ENCODE data around the gene ZC3H12A.
"Not testable (repeated sequence)": the region's sequence is repeated elsewhere in the genome, so short reads cannot be mapped to it uniquely, and the experiment has no call there.

ZC3H12A gene

DNA sequence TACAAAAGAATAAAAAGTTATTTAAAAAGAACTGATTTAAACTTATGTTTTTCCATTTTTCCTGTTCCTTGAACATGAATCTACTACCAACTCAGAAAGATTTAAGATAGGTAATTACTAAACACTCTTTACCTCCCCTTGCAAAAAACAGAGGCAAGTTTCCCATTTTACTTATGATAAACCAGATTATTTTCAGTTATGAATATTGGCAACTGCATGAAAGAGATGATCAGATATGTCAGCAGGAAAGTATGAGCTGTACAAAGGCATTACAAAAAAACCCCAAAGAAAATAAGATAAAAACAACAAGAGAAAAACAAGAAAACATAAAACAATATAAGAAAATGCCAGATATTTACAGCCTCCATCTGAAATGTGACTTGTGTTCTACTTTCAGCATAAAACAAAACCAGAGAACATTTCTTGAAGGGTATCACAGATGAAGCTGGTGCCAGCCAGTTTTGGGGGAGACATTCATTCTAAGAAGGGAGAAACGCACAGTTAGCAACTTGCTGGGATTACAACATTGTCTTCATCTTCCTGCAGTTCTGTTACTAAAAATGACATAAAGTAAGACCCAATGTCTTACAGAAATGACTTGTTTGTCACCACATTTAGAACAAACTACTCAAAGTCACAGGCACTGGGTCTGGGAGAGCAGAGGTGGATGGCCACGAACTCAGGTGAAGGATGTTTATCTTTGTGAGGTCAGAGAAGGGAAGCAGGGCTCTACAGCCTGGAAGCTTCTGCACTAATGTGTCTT lies 19.1 kb downstream of the ZC3H12A start:
- DNase-seq (ENCODE audit: low spot score in 2 of 2) (no peak), ATAC-seq (ENCODE audit: low read depth) (no peak)
- Mint-ChIP-seq H3K27ac (peak overlapping the region; percentile 73), H3K27me3 (no peaks in the 10 kb centered on the region), H3K4me1 (peaks cover 2% of the 10 kb centered on the region), H3K4me3 (no peak overlapping the region), H3K36me3 (peaks cover 20% of the 10 kb centered on the region), H3K9me3 (no peaks in the 10 kb centered on the region)

GRCh38 chr1:37495875-37496274 lies 21.5 kb downstream of the ZC3H12A start:
- DNase-seq (ENCODE audit: low spot score in 2 of 2) (no peak), ATAC-seq (ENCODE audit: low read depth) (no peak)
- Mint-ChIP-seq H3K4me1 (no peaks in the 10 kb centered on the region), H3K4me3 (no peak overlapping the region), H3K27me3 (no peaks in the 10 kb centered on the region), H3K9me3 (no peaks in the 10 kb centered on the region), H3K27ac (no peak overlapping the region), H3K36me3 (peaks cover 19% of the 10 kb centered on the region)

DNA sequence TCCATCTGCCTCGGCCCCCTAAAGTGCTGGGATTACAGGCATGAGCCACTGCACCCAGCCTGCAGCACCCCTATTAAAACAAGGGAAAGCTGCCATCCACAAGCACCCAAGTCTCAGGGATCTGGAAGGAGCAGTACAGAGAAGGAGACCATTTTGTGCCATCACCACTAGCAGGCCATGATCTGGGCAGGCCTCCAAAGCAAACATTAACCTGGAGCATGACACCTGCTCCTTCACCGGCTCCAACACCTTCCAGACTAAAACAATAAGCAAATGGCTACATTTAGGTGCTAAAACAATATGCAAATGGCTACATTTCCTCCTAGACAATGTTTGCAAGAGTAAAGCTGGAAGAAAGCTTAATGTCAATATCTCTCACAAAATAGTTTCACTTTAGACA lies 23.5 kb downstream of the ZC3H12A start:
- no peak for ATAC-seq (ENCODE audit: low read depth)
- peaks cover 29% of the 10 kb centered on the region for H3K36me3 Mint-ChIP-seq

DNA sequence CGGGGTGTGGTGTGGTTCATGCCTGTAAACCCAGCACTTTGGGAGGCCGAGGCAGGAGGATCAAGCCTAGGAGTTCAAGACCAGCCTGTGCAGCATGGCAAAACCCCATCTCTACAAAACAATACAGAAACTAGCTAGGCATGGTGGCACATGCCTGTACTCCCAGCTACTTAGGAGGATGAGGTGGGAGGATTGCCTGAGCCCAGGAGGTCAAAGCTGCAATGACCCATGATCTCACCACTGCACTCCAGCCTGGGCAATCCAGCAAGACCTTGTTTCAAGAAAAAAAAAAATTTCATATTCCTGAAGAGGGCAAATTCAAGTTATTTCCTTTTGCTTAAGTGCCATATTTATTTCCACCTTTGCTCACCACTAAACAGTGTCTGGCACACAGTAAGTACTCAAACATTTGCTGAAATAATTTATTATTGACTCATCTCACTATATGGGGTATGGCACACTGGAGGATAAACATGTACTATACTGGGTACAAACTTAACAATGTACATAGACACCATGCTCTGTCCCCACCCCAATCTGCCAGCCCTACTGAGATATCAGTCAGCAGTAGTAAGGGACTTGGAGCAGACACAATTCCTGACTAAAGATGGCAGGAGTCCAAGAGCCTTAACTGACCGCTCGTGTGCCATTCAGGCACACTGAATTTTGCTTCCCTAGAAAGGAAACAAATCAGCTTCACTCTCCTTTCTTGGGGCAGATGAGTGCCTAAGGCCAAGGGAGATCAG lies 24.7 kb downstream of the ZC3H12A start:
- no peak overlapping the region for H3K4me3 Mint-ChIP-seq
- no peaks in the 10 kb centered on the region for H3K9me3 Mint-ChIP-seq
- ATAC-seq (ENCODE audit: low read depth) (no peak), DNase-seq (ENCODE audit: low spot score in 2 of 2) (no peak)
- H3K4me1 Mint-ChIP-seq: no peaks in the 10 kb centered on the region
- H3K36me3 Mint-ChIP-seq: peaks cover 20% of the 10 kb centered on the region
- no peaks in the 10 kb centered on the region for H3K27me3 Mint-ChIP-seq
- no peak overlapping the region for H3K27ac Mint-ChIP-seq

More for the DNA sequence above, 23.5 kb downstream of the ZC3H12A start:
- H3K4me3 Mint-ChIP-seq: no peak overlapping the region
- H3K4me1 Mint-ChIP-seq: no peaks in the 10 kb centered on the region
- H3K9me3 Mint-ChIP-seq: no peaks in the 10 kb centered on the region
- no peaks in the 10 kb centered on the region for H3K27me3 Mint-ChIP-seq
- no peak overlapping the region for H3K27ac Mint-ChIP-seq
- no peak for DNase-seq (ENCODE audit: low spot score in 2 of 2)

GRCh38 chr1:37501661-37502060 lies 27.3 kb downstream of the ZC3H12A start:
- peaks cover 25% of the 10 kb centered on the region for H3K36me3 Mint-ChIP-seq
- no peak overlapping the region for H3K4me3 Mint-ChIP-seq

GRCh38 chr1:37502104-37502503 lies 27.7 kb downstream of the ZC3H12A start:
- ATAC-seq (ENCODE audit: low read depth): no peak
- Mint-ChIP-seq H3K27ac (no peak overlapping the region), H3K36me3 (peaks cover 25% of the 10 kb centered on the region)

More at GRCh38 chr1:37501661-37502060, 27.3 kb downstream of the ZC3H12A start:
- no peak overlapping the region for H3K27ac Mint-ChIP-seq
- DNase-seq (ENCODE audit: low spot score in 2 of 2) (no peak), ATAC-seq (ENCODE audit: low read depth) (no peak)
- H3K9me3 Mint-ChIP-seq: no peaks in the 10 kb centered on the region
- no peaks in the 10 kb centered on the region for H3K27me3 Mint-ChIP-seq
- peaks cover 2% of the 10 kb centered on the region for H3K4me1 Mint-ChIP-seq

DNA sequence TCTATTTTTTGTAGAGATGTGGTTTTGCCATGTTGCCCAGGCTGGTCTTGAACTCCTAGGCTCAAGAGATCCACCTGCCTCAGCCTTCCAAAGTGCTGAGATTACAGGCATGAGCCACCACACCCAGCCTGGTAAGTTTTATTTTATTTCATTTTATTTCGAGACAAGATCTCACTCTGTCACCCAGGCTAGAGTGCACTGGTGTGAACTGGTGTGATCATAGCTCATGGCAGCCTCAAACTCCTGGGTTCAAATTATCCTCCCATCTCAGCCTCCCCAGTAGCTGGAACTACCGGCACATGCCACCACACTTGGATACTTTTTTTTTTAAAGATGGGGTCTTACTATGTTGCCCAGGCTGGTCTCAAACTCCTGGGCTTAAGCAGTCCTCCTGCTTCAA lies 28.4 kb downstream of the ZC3H12A start:
- H3K27me3 Mint-ChIP-seq; H3K27ac Mint-ChIP-seq; H3K4me1 Mint-ChIP-seq; DNase-seq (ENCODE audit: low spot score in 2 of 2); ATAC-seq (ENCODE audit: low read depth); H3K4me3 Mint-ChIP-seq; H3K9me3 Mint-ChIP-seq: not testable (repeated sequence)
- H3K36me3 Mint-ChIP-seq: peaks cover 27% of the 10 kb centered on the region

More at GRCh38 chr1:37502104-37502503, 27.7 kb downstream of the ZC3H12A start:
- H3K4me1 Mint-ChIP-seq: peaks cover 2% of the 10 kb centered on the region
- H3K4me3 Mint-ChIP-seq: no peak overlapping the region
- H3K27me3 Mint-ChIP-seq: no peaks in the 10 kb centered on the region
- H3K9me3 Mint-ChIP-seq: no peaks in the 10 kb centered on the region
- no peak for DNase-seq (ENCODE audit: low spot score in 2 of 2)

GRCh38 chr1:37506740-37507139 lies 32.4 kb downstream of the ZC3H12A start:
- DNase-seq (ENCODE audit: low spot score in 2 of 2): no peak
- H3K27me3 Mint-ChIP-seq: no peaks in the 10 kb centered on the region
- peaks cover 19% of the 10 kb centered on the region for H3K36me3 Mint-ChIP-seq
- peak overlapping the region; percentile 3 for H3K4me3 Mint-ChIP-seq
- H3K27ac Mint-ChIP-seq: peak overlapping the region; percentile 81
- ATAC-seq (ENCODE audit: low read depth): no peak
- no peaks in the 10 kb centered on the region for H3K9me3 Mint-ChIP-seq
- peaks cover 23% of the 10 kb centered on the region for H3K4me1 Mint-ChIP-seq

DNA sequence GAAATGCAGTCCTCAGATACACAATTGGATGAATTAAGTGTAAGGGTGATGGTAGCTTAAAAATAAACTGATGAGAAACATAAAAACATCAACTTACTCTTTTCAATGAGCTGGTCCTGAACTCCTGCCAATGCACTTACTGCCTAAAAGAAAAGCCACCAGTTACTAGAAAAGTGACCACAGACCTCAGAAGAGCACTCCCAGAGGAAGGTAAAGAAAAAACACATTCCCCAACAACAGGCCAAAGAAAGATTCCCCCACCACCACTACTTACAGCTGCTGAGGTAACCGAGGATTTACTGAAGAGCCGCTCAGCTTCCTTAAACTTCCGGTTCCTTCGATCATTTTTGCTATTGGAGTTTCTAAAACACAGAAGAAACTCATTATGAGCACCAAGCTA lies 34.8 kb downstream of the ZC3H12A start:
- DNase-seq (ENCODE audit: low spot score in 2 of 2): no peak
- ATAC-seq (ENCODE audit: low read depth): no peak

GRCh38 chr1:37513795-37514349 lies 39.5 kb downstream of the ZC3H12A start:
- peak overlapping the region; percentile 95 for H3K27ac Mint-ChIP-seq
- peaks cover 7% of the 10 kb centered on the region for H3K36me3 Mint-ChIP-seq
- ATAC-seq (ENCODE audit: low read depth) (peak; percentile 8), DNase-seq (ENCODE audit: low spot score in 2 of 2) (peak; percentile 12 to 25)
- H3K27me3 Mint-ChIP-seq: no peaks in the 10 kb centered on the region
- H3K4me1 Mint-ChIP-seq: peaks cover 27% of the 10 kb centered on the region
- no peaks in the 10 kb centered on the region for H3K9me3 Mint-ChIP-seq
- H3K4me3 Mint-ChIP-seq: peak overlapping the region; percentile 96

More for the DNA sequence above, 34.8 kb downstream of the ZC3H12A start:
- Mint-ChIP-seq H3K4me3 (no peak overlapping the region), H3K9me3 (no peaks in the 10 kb centered on the region), H3K27ac (no peak overlapping the region), H3K4me1 (peaks cover 34% of the 10 kb centered on the region), H3K36me3 (peaks cover 18% of the 10 kb centered on the region), H3K27me3 (no peaks in the 10 kb centered on the region)

DNA sequence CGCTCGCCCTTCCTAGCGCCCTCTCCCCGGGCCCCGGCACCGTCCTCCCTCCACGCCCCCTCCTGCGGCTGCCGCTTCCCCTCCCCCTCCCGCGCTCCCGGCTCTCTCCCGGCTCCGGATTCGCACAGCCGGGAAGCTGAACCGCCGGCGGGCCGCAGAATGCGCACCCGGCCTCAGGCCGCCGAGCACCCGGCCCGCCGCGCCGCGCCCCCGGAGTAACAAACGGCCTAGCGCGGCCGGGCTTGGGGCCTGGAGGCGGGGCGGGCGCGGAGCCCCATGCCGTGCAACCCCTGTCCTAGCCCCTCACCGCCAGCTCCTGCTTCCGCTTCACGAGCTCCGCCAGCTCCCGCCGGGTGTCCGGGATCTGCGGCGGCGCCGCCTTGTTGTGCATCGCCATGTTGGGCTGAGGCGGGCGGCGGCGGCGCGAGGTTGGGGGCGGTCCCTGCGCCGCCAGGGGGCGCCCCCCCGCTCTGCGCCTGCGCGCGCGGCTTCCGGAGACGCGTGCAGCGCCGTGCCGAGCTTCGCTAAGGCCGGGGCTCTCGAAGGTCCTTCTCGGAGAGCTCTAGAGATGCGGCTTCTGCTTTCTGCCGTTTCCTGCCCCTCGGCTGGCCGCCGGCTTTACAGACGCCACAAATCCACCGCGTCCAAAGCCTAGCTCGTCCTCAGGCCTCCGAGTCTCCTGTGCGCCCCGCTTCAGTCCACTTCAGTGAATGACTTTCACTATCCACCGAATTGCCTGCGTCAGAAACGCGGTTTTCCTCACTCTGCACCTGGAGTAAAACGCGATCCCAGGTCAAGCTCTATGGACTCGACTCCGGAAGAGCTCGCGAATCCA lies 40.2 kb downstream of the ZC3H12A start, which contains the start of gene MEAF6:
MEAF6 (minus strand) TSS at position 417 of the 835 bp plus-strand sequence; CDS start at position 397, 20 bp downstream.
- H3K27me3 Mint-ChIP-seq: no peaks in the 10 kb centered on the region
- H3K4me1 Mint-ChIP-seq: peaks cover 21% of the 10 kb centered on the region
- H3K36me3 Mint-ChIP-seq: peaks cover 3% of the 10 kb centered on the region
- ATAC-seq (ENCODE audit: low read depth) (peak; percentile 95), DNase-seq (ENCODE audit: low spot score in 2 of 2) (peak; percentile 84 to 88)
- peak within 1 kb of the TSS; percentile 96 for H3K4me3 Mint-ChIP-seq
- no peaks in the 10 kb centered on the region for H3K9me3 Mint-ChIP-seq
- peak within 1 kb of the TSS; percentile 95 for H3K27ac Mint-ChIP-seq

DNA sequence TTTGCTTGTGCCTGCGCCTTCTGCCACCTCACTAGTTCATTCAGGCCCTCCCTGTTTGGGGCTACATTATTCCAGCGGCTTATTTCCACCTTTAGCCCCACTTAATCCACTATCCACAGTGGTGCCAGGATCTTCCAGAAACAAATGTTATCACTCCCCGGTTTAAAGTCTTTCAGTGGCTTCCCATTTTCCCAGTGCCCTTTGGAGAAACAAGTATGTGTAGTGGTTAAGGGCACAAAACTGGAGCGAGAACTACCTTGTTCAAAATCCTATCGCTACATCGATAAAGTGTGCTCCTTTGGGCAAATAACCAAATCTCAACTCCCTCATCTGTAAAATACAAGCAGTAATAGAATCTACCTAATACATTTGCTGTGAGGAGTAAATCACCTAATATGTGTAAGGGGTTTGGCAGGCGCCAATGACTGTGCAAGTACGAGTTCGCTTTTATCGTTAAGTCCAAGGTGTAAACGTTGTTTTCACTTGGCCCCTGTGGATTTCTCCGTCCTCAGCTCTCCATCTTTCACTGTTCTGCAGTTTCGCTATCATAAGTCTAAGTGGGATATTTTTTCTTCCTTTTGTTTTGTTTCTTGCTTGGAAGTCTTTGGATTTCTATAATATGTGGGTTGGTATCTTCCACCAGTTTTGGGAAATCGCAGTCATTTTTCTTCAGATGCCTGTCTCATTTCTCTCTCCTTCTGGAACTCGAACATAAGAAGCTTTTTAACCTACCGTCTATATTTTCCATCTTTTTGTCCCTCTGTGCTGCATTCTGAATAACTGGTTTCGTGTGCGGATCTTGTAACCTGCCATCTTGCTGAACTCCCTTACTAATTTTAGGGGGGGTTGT lies 41.0 kb downstream of the ZC3H12A start:
- peaks cover 21% of the 10 kb centered on the region for H3K4me1 Mint-ChIP-seq
- peak overlapping the region; percentile 96 for H3K4me3 Mint-ChIP-seq
- H3K9me3 Mint-ChIP-seq: no peaks in the 10 kb centered on the region
- H3K36me3 Mint-ChIP-seq: peaks cover 3% of the 10 kb centered on the region
- DNase-seq (ENCODE audit: low spot score in 2 of 2) (no peak), ATAC-seq (ENCODE audit: low read depth) (no peak)
- peak overlapping the region; percentile 95 for H3K27ac Mint-ChIP-seq
- H3K27me3 Mint-ChIP-seq: no peaks in the 10 kb centered on the region

GRCh38 chr1:37517569-37517968 lies 43.2 kb downstream of the ZC3H12A start:
- ATAC-seq (ENCODE audit: low read depth) (no peak), DNase-seq (ENCODE audit: low spot score in 2 of 2) (no peak)
- Mint-ChIP-seq H3K9me3 (no peaks in the 10 kb centered on the region), H3K4me1 (peaks cover 14% of the 10 kb centered on the region), H3K27ac (no peak overlapping the region), H3K27me3 (no peaks in the 10 kb centered on the region), H3K36me3 (peaks cover 1% of the 10 kb centered on the region), H3K4me3 (no peak overlapping the region)

All from memory B cell (primary cell).